ENCODE results near the gene TAF3.

TAF3 gene

GRCh38 chr10:7906128-7906527, 87.8 kb downstream of the TAF3 start:
- Histone ChIP-seq H3K4me2 (ENCODE audit: insufficient read depth, low read length, poor library complexity, severe bottlenecking) (no peak overlapping the region), H2BK5ac (ENCODE audit: low read length) (no peak overlapping the region), H3K18ac (ENCODE audit: low read length) (no peak overlapping the region), H3K4me1 (ENCODE audit: control insufficient read depth in 2 of 2, insufficient read depth in 1 of 2, low read depth in 1 of 2, low read length in 2 of 2) (no peaks in the 10 kb centered on the region), H3K27me3 (ENCODE audit: control insufficient read depth in 3 of 3, insufficient read depth in 3 of 3, low read depth in 1 of 3, low read length in 3 of 3) (no peaks in the 10 kb centered on the region), H3K36me3 (replicated peaks in 1 of 2; ENCODE audit: control insufficient read depth in 2 of 2, insufficient read depth in 2 of 2, low read length in 2 of 2) (no peaks in the 10 kb centered on the region), H3K23ac (ENCODE audit: low read depth, low read length, poor library complexity) (no peak overlapping the region), H3K14ac (ENCODE audit: low read length) (no peak overlapping the region), H2BK120ac (ENCODE audit: low read depth, low read length) (no peak overlapping the region), H4K8ac (ENCODE audit: low read depth, low read length) (no peak overlapping the region), H2BK15ac (ENCODE audit: low read length) (no peak overlapping the region), H3K4ac (ENCODE audit: low read length) (no peak overlapping the region), H3K4me3 (ENCODE audit: low read length in 2 of 2) (no peak overlapping the region), H2AFZ (ENCODE audit: low read length) (no peak overlapping the region), H2BK12ac (ENCODE audit: low read length) (no peak overlapping the region), H3K9ac (ENCODE audit: low read depth, low read length, poor library complexity) (no peak overlapping the region), H4K91ac (ENCODE audit: low read depth, low read length, poor library complexity) (no peak overlapping the region), H3K79me1 (ENCODE audit: low read depth, low read length) (peaks cover 2% of the 10 kb centered on the region), H3K27ac (replicated peaks; ENCODE audit: low read length) (no peak overlapping the region), H3K9me3 (replicated peaks in 1 of 2; ENCODE audit: control insufficient read depth in 2 of 2, insufficient read depth in 1 of 2, low read depth in 1 of 2, low read length in 2 of 2) (no peaks in the 10 kb centered on the region), H2AK5ac (ENCODE audit: low read depth, low read length) (no peak overlapping the region)
- WGBS, 2 donors (ENCODE audit: extremely low coverage in 2 of 2, insufficient read length in 2 of 2, insufficient replicate concordance in 1 of 2) = no CpG with 5 or more reads among the region's 2 CpGs
- DNase-seq (ENCODE audit: low spot score) = no peak

GRCh38 chr10:7908541-7909210, 90.4 kb downstream of the TAF3 start:
- no peak overlapping the region for H3K27ac ChIP-seq (replicated peaks; ENCODE audit: low read length)
- no peak for DNase-seq (ENCODE audit: low spot score)

DNA sequence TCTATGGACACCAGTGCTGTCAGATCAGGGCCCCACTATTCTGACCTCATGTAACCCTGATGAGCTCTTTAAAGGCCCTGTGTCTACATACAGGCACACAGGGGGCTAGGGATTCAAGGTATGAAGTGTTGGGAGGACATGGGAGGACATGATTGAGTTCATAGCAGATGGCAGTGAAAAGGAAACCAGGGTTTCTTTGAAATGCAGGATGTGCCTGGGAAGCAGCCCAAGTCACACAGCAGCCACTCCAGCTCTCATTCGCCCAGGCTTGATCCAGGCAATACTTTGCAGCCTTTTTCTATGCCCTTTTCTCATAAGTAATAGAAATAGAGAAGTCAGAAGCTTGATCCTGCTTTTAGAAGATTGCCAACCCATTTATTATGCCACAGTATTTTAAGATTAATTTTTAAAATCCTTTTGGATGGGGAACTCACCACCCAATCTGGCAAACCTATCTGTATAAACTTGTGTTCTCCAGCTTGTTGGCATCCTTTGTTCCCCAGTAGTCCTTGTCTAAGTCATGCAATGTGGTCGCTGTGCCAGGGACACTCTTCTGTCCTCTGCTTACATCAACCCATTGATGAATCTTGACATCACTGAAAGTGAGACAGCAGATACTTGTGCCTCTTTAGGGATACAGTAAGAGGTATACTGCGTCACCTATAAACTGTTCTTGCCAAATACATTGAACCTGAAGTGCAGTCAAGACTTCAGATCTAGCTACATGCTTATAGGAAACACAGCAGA, 95.0 kb downstream of the TAF3 start:
- no peak for DNase-seq (ENCODE audit: low spot score)
- no peak overlapping the region for H2BK120ac ChIP-seq (ENCODE audit: low read depth, low read length)
- no peak overlapping the region for H2AFZ ChIP-seq (ENCODE audit: low read length)
- WGBS, 2 donors (ENCODE audit: extremely low coverage in 2 of 2, insufficient read length in 2 of 2, insufficient replicate concordance in 1 of 2) = no CpG with 5 or more reads among the region's 3 CpGs
- no peak overlapping the region for H3K4me2 ChIP-seq (ENCODE audit: insufficient read depth, low read length, poor library complexity, severe bottlenecking)
- no peak overlapping the region for H3K9ac ChIP-seq (ENCODE audit: low read depth, low read length, poor library complexity)
- no peak overlapping the region for H2BK12ac ChIP-seq (ENCODE audit: low read length)
- no peak overlapping the region for H3K23ac ChIP-seq (ENCODE audit: low read depth, low read length, poor library complexity)
- H3K4me3 ChIP-seq (ENCODE audit: low read length in 2 of 2) = no peak overlapping the region
- no peak overlapping the region for H2AK5ac ChIP-seq (ENCODE audit: low read depth, low read length)
- H4K8ac ChIP-seq (ENCODE audit: low read depth, low read length) = no peak overlapping the region
- H3K9me3 ChIP-seq (replicated peaks in 1 of 2; ENCODE audit: control insufficient read depth in 2 of 2, insufficient read depth in 1 of 2, low read depth in 1 of 2, low read length in 2 of 2) = no peaks in the 10 kb centered on the region
- no peak overlapping the region for H2BK15ac ChIP-seq (ENCODE audit: low read length)
- no peak overlapping the region for H3K18ac ChIP-seq (ENCODE audit: low read length)
- no peak overlapping the region for H3K14ac ChIP-seq (ENCODE audit: low read length)
- H3K36me3 ChIP-seq (replicated peaks in 1 of 2; ENCODE audit: control insufficient read depth in 2 of 2, insufficient read depth in 2 of 2, low read length in 2 of 2) = no peaks in the 10 kb centered on the region
- no peak overlapping the region for H3K27ac ChIP-seq (replicated peaks; ENCODE audit: low read length)
- H4K91ac ChIP-seq (ENCODE audit: low read depth, low read length, poor library complexity) = no peak overlapping the region
- H3K4ac ChIP-seq (ENCODE audit: low read length) = no peak overlapping the region
- no peaks in the 10 kb centered on the region for H3K79me1 ChIP-seq (ENCODE audit: low read depth, low read length)
- no peak overlapping the region for H2BK5ac ChIP-seq (ENCODE audit: low read length)
- no peaks in the 10 kb centered on the region for H3K4me1 ChIP-seq (ENCODE audit: control insufficient read depth in 2 of 2, insufficient read depth in 1 of 2, low read depth in 1 of 2, low read length in 2 of 2)
- H3K27me3 ChIP-seq (ENCODE audit: control insufficient read depth in 3 of 3, insufficient read depth in 3 of 3, low read depth in 1 of 3, low read length in 3 of 3) = no peaks in the 10 kb centered on the region

More at GRCh38 chr10:7908541-7909210, 90.4 kb downstream of the TAF3 start:
- H3K36me3 ChIP-seq (replicated peaks in 1 of 2; ENCODE audit: control insufficient read depth in 2 of 2, insufficient read depth in 2 of 2, low read length in 2 of 2) = no peaks in the 10 kb centered on the region
- no peak overlapping the region for H2BK120ac ChIP-seq (ENCODE audit: low read depth, low read length)
- H3K4me1 ChIP-seq (ENCODE audit: control insufficient read depth in 2 of 2, insufficient read depth in 1 of 2, low read depth in 1 of 2, low read length in 2 of 2) = no peaks in the 10 kb centered on the region
- no peak overlapping the region for H2BK12ac ChIP-seq (ENCODE audit: low read length)
- no peak overlapping the region for H3K4me2 ChIP-seq (ENCODE audit: insufficient read depth, low read length, poor library complexity, severe bottlenecking)
- WGBS, 2 donors (ENCODE audit: extremely low coverage in 2 of 2, insufficient read length in 2 of 2, insufficient replicate concordance in 1 of 2) = no CpG with 5 or more reads among the region's 8 CpGs
- H3K14ac ChIP-seq (ENCODE audit: low read length) = no peak overlapping the region
- H3K9ac ChIP-seq (ENCODE audit: low read depth, low read length, poor library complexity) = no peak overlapping the region
- H3K4me3 ChIP-seq (ENCODE audit: low read length in 2 of 2) = no peak overlapping the region
- H2BK15ac ChIP-seq (ENCODE audit: low read length) = no peak overlapping the region
- H3K27me3 ChIP-seq (ENCODE audit: control insufficient read depth in 3 of 3, insufficient read depth in 3 of 3, low read depth in 1 of 3, low read length in 3 of 3) = no peaks in the 10 kb centered on the region
- no peak overlapping the region for H2AFZ ChIP-seq (ENCODE audit: low read length)
- H3K4ac ChIP-seq (ENCODE audit: low read length) = no peak overlapping the region
- H3K9me3 ChIP-seq (replicated peaks in 1 of 2; ENCODE audit: control insufficient read depth in 2 of 2, insufficient read depth in 1 of 2, low read depth in 1 of 2, low read length in 2 of 2) = no peaks in the 10 kb centered on the region
- no peak overlapping the region for H2BK5ac ChIP-seq (ENCODE audit: low read length)
- H2AK5ac ChIP-seq (ENCODE audit: low read depth, low read length) = no peak overlapping the region
- no peak overlapping the region for H4K91ac ChIP-seq (ENCODE audit: low read depth, low read length, poor library complexity)
- no peak overlapping the region for H3K18ac ChIP-seq (ENCODE audit: low read length)
- no peak overlapping the region for H3K23ac ChIP-seq (ENCODE audit: low read depth, low read length, poor library complexity)
- H4K8ac ChIP-seq (ENCODE audit: low read depth, low read length) = no peak overlapping the region
- peaks cover 2% of the 10 kb centered on the region for H3K79me1 ChIP-seq (ENCODE audit: low read depth, low read length)

GRCh38 chr10:7915923-7916536, 97.7 kb downstream of the TAF3 start:
- H2AK5ac ChIP-seq (ENCODE audit: low read depth, low read length) = no peak overlapping the region
- H3K9me3 ChIP-seq (replicated peaks in 1 of 2; ENCODE audit: control insufficient read depth in 2 of 2, insufficient read depth in 1 of 2, low read depth in 1 of 2, low read length in 2 of 2) = no peaks in the 10 kb centered on the region
- H4K91ac ChIP-seq (ENCODE audit: low read depth, low read length, poor library complexity) = no peak overlapping the region
- H3K36me3 ChIP-seq (replicated peaks in 1 of 2; ENCODE audit: control insufficient read depth in 2 of 2, insufficient read depth in 2 of 2, low read length in 2 of 2) = no peaks in the 10 kb centered on the region
- H2BK5ac ChIP-seq (ENCODE audit: low read length) = no peak overlapping the region
- no peak overlapping the region for H3K23ac ChIP-seq (ENCODE audit: low read depth, low read length, poor library complexity)
- no peaks in the 10 kb centered on the region for H3K4me1 ChIP-seq (ENCODE audit: control insufficient read depth in 2 of 2, insufficient read depth in 1 of 2, low read depth in 1 of 2, low read length in 2 of 2)
- H2BK15ac ChIP-seq (ENCODE audit: low read length) = no peak overlapping the region
- H3K4me2 ChIP-seq (ENCODE audit: insufficient read depth, low read length, poor library complexity, severe bottlenecking) = no peak overlapping the region
- no peak for DNase-seq (ENCODE audit: low spot score)
- no peak overlapping the region for H2BK12ac ChIP-seq (ENCODE audit: low read length)
- no peaks in the 10 kb centered on the region for H3K79me1 ChIP-seq (ENCODE audit: low read depth, low read length)
- H3K18ac ChIP-seq (ENCODE audit: low read length) = no peak overlapping the region
- no peak overlapping the region for H3K4me3 ChIP-seq (ENCODE audit: low read length in 2 of 2)
- no peak overlapping the region for H3K4ac ChIP-seq (ENCODE audit: low read length)
- no peak overlapping the region for H2AFZ ChIP-seq (ENCODE audit: low read length)
- no peak overlapping the region for H3K14ac ChIP-seq (ENCODE audit: low read length)
- H3K27ac ChIP-seq (replicated peaks; ENCODE audit: low read length) = no peak overlapping the region
- H4K8ac ChIP-seq (ENCODE audit: low read depth, low read length) = no peak overlapping the region
- H3K9ac ChIP-seq (ENCODE audit: low read depth, low read length, poor library complexity) = no peak overlapping the region
- no peak overlapping the region for H2BK120ac ChIP-seq (ENCODE audit: low read depth, low read length)
- WGBS, 2 donors (ENCODE audit: extremely low coverage in 2 of 2, insufficient read length in 2 of 2, insufficient replicate concordance in 1 of 2) = no CpG with 5 or more reads among the region's 1 CpG
- H3K27me3 ChIP-seq (ENCODE audit: control insufficient read depth in 3 of 3, insufficient read depth in 3 of 3, low read depth in 1 of 3, low read length in 3 of 3) = no peaks in the 10 kb centered on the region

All from neuronal stem cell (in vitro differentiated cells).